RPMI8226 (cell line): ENCODE results near the gene PHETA2.

Experiments
- DNase-seq: peaks from one replicate; pipeline ENCODE4 v3.0.0-alpha.2; 2015

The PHETA2 gene, protein sequence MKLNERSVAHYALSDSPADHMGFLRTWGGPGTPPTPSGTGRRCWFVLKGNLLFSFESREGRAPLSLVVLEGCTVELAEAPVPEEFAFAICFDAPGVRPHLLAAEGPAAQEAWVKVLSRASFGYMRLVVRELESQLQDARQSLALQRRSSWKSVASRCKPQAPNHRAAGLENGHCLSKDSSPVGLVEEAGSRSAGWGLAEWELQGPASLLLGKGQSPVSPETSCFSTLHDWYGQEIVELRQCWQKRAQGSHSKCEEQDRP

DNA sequence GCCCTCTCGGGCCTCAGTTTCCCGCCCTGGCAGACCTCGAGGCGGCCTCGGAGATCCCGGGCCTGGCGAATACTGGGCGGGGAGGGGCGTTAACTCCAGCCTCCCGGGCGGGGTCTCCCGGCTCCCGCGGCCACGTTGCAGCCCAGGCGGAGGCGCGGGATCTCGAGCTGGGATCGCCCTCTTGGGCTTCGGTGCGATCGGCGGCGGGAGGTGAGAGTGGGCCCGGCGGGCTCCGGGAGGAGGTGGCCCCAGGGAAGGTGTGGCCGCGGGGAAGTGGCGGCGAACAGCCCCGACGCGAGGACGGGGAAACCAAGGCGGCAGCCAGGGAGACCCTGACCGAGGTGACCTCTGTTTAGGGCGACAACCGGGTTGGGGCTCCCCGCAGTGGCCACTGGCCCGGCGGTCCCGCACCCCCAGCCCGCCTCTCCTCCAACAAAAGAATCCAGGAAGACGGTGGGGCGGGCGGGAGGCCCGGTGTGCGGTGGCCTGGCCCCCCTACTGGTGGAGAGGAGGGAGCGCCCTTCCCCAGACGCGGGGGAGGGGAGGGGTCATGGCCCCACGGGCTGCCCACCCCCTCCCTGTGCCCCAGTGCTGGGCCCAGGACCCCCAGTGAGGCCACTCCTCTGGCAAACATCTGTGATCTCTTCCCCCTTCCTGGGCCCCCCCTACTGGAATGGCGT, at the start of gene PHETA2:
Gene PHETA2, plus strand, starts transcription at position 117 of the 680 bp plus-strand sequence. CDS start 3,046 bp downstream, outside the sequence.
- DNase-seq = no peak

- no peak for DNase-seq
Observed at GRCh38 chr22:42025421-42025820, 48.6 kb upstream of the PHETA2 start.

- DNase-seq = no peak
Observed at GRCh38 chr22:42026705-42027104, 47.3 kb upstream of the PHETA2 start.

DNA sequence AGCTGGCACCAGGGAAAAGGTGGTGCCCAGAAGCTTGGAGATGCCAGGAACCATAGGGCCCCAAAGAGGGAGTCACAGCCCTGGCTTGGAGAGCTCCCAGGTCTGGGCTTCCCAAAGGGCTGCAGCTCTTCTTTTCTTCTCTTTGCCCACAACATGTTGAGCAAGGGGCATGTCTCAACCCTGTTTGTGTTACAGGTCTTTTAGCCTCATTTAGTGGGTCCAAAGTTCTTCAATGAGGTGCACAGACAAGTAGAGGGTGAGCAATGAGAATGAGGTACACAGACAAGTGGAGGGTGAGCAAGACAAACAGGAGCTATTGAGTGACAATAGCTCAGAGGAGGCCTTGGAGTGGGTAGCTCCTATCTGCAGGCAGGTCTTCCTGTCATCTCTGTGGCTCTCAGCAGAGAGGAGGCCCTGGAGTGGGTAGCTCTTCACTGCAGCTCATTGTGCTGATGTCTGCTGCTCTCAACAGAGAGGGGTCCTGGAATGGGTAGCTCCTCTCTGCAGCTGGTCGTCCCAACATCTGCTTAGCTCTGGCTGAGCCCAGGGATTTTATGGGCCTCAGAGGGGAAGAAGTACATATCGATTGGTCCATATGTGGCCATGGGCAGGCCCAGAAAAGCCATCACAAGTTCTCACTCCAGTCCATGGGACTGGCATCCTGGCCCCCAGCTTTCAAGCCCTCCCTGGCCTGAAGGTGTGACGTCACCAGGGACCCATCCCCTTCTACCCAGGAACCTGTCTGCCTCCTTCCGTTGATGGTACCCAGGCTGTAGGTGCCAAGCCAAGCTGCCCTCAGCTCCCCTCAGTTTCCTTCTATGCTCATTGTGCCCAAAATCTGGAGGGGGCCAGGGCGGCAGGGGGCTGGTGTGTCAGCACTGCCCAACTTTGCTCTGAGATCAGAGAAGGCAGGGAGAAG, 40.5 kb upstream of the PHETA2 start:
- no peak for DNase-seq

- DNase-seq = no peak
Observed at GRCh38 chr22:42035256-42035655, 38.8 kb upstream of the PHETA2 start.

DNA sequence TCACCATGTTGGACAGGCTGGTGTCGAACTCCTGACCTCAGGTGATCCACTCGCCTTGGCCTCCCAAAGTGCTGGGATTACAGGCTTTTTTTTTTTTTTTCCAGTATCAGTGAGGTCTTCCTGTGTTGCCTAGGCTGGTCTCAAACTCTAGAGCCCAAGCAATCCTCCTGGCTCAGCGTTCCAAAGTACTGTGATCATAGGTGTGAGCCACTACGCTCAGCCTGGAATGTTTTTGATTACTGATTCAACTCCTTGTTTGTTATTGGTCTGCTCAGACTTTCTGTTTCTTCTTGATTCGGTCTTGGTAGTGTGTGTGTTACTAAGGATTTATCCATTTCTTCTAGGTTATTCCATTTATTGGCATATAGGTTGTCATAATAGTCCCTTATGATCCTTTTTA, 34.8 kb upstream of the PHETA2 start:
- no peak for DNase-seq

- no peak for DNase-seq
Observed at GRCh38 chr22:42041784-42042183, 32.3 kb upstream of the PHETA2 start.

GRCh38 chr22:42050641-42051180, 23.3 kb upstream of the PHETA2 start:
- no peak for DNase-seq

DNA sequence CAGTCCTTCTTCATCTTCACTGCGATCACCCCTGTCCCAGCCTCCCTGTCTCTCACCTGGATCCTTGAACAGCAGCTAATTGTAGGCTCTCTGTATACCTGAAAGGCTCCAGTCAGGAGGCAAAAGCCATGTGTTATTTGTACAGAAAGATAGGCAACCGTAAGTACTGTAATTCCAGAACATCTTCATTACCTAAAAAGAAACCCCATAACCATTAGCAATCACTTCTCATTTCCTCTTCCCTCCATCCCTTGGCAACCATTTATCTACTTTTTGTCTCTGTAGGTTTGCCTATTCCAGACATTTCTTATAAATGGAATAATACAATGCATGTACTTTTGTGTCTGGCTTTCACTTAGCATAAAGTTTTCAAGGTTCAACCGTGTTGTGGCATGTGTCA, 21.3 kb upstream of the PHETA2 start:
- no peak for DNase-seq

DNA sequence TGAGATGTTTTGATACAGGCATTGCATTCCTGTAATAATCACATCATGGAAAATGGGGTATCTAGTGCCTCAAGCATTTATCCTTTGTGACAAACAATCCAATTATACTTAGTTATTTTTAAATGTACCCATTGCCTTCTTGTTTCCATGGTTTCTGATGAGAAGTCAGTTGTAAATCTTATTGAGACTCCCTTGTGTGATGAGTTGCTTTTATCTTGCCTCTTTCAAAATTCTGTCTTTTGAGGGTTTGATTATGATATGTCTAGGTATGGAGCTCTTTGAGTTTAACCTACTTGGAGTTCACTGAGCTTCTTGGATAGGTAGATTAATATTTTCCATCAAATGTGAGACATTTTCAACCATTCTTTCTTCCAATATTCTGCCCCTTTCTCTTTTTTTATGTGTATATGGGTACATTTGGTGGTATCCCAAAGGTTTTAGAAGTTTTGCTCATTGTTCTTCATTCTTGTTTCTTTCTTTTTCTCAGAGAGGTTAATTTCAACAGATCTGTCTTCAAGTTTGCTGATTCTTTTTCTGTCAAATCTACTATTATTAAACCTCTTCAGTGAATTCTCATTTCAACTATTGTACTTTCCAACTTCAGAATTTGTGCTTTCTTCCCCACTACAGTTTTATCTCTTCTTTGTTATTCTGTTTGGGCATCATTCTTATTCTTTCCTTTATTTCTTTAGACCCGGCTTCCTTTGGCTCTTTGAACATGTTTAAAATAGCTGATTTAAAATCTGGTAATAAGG, 17.1 kb upstream of the PHETA2 start:
- DNase-seq = no peak

DNA sequence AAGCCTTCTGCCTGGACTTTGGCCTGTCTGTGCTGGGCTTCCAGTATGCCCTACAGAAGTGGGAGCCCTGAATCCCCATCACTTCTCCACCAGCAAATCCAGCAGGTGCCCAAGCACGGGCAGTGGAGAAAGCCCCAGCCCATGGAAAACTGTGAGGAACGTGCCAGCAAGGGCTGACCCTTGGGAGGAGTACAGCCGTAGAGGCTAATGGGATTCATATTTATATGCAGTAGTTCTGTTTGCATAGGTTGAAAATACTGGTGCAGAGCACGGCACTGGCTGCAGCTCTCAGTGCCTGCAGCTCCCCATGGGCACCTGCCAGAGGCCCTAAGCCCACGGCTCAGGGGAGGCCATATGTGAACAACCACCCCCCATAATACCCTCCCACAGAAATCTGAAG, 13.6 kb upstream of the PHETA2 start:
- DNase-seq = no peak

DNA sequence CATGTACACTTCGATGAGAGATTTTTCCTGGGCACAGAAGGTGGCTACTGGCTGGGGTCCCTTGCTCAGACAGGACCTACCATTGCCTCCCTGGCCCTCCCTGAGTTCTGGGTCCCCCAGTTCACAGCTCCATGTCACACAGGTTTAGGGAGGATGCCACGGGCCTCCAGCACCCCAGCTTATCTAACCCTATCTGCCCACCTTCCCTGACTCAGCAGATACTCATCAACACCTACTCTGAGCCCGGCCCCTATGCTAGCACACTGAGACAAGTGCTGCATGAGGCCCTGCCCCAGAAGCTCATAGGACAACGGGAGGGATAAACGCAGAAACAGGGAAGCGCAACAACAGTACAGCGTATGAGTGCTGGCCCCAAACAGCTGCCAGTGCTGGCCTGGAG, 13.0 kb upstream of the PHETA2 start:
- DNase-seq = no peak

DNA sequence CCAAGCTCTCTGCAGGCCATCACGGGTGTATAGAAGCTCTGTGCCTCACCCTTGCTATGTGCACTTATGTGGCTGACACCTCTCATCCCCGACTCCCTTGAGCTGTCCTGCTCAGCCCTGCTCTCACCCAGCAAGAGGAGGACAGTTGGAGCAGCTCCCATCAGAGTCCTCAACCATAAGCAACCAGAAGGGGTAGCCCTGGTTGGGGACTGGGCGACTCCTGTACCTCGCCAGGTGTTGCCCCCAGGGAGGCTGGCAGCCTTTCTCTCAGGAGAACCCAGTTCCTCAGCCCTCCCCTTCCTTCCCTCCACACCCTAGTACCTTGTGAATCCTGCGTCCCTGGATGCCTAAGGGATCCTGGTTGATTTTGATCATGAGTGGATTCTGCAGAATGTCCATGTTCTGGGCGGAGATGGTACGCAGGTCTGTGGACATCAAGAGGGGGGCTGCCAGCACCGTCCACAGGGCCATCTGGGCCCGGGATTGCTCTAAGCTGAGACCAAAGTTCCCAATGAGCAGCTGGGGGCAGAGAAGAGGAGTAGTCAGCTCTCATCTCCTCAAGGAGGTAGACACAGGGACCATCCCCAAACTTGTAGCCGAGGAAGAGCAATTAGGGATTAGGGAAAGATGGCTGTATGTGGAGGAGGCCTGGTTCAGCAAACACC, 11.4 kb upstream of the PHETA2 start:
- DNase-seq = no peak

DNA sequence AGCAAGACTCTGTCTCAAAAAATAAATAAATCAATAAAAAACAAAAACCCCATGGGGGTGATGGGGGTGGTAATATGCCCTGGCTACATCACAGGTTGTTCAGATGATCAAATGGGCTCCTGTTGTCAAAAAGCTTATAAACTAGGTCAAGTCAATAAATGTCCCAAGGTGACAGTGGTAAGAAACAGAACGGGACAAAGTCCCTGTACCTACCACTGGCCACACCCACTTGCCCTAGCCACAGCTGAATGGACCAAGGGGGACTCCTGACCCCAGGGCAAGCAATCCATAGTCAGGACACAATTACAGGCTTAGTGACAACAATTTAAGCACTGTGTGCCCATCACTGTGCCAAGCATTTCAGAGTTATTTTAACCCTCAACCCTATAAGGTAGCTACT, 9.4 kb upstream of the PHETA2 start:
- no peak for DNase-seq

GRCh38 chr22:42065438-42066125, 8.5 kb upstream of the PHETA2 start:
- DNase-seq = no peak

GRCh38 chr22:42066126-42066761, 7.8 kb upstream of the PHETA2 start:
- DNase-seq = no peak

- no peak for DNase-seq
Observed at GRCh38 chr22:42066937-42067336, 7.1 kb upstream of the PHETA2 start.

GRCh38 chr22:42067671-42068251, 6.3 kb upstream of the PHETA2 start:
- DNase-seq = no peak

DNA sequence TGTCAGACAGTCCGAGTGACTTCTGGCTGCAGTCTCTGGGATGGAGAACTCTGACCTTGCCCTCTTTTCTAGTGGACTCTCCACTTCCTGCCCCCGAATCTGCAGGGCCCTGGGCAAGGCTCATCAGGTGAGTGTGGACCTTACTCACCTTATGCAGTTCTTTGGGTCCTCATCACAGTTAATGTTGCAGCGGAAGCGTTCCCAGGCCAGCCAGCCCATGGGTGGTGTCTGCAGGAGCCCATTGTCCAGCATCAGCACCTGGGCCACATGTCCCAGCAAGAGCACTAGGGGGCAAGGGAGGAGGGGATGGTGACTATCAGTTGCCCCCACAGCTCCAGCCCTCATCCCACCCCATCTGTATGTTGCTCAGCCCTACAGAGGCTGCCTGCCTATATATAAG, 5.8 kb upstream of the PHETA2 start:
- DNase-seq = no peak

DNA sequence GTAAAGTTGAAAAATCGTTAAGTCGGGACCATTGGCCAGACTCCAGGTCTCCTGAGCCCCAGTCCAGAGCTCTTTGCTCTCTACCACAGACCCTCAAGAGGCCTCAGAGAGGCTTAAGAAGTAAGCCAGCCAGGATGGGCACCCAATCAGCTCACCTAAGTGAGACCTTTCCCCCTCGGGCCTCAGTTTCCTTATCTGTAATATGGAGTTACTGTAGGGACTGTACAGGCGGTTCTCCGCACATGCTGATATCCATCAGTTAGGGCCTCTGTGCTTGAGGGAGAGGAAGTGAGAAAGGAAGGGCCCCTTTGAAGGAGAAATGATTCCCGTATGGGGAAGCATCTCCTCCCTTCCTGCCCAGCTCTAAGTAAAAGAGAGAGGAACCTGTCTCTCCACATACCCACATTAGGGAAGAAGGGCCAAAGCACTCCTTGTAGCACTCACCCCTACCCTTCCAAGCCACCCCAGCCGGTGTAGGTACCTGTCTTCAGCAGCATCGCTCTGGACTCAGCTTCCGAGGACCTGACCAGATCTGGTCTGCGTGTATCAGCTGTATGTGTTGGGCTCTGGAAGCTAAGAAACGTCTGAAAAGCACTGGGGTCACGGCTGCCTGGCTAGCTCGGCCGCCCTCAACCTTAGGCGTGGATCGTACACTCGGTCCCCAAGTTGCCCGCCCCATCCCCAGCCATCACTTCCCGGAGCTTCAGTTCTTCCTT, 4.1 kb upstream of the PHETA2 start:
- DNase-seq = no peak
